Activated CD4-positive, CD25-positive, alpha-beta regulatory T cell treated with anti-CD3 and anti-CD28 coated beads, Interleukin-2, amount 50 U/mL, for 72 hours (primary cell): ENCODE data around the gene PPFIA1.
"Not testable (repeated sequence)": the region's sequence is repeated elsewhere in the genome, so short reads cannot be mapped to it uniquely, and the experiment has no call there.

ENCODE experiments used
- DNase-seq: peaks from one replicate; pipeline ENCODE4 v3.0.0; 2021

Gene PPFIA1

GRCh38 chr11:70360211-70360610 is 89.7 kb downstream of the PPFIA1 start:
- no peak for DNase-seq

- DNase-seq: no peak
Measured at GRCh38 chr11:70364178-70364577, 93.7 kb downstream of the PPFIA1 start.

GRCh38 chr11:70364745-70365543 is 94.5 kb downstream of the PPFIA1 start:
- peak; percentile 64 for DNase-seq

- DNase-seq: no peak
Measured at GRCh38 chr11:70365544-70365927, 95.0 kb downstream of the PPFIA1 start.

- no peak for DNase-seq
Measured at GRCh38 chr11:70367071-70367470, 96.6 kb downstream of the PPFIA1 start.

GRCh38 chr11:70368961-70369360 is 98.5 kb downstream of the PPFIA1 start:
- DNase-seq: no peak

- no peak for DNase-seq
Measured at GRCh38 chr11:70371241-70371640, 100.8 kb downstream of the PPFIA1 start.

GRCh38 chr11:70372076-70372475 is 101.6 kb downstream of the PPFIA1 start:
- DNase-seq: no peak

GRCh38 chr11:70376621-70377020 is 106.1 kb downstream of the PPFIA1 start:
- DNase-seq: no peak

GRCh38 chr11:70377645-70378044 is 107.2 kb downstream of the PPFIA1 start:
- DNase-seq: no peak

GRCh38 chr11:70378506-70379134 is 108.1 kb downstream of the PPFIA1 start:
- DNase-seq: no peak

GRCh38 chr11:70381350-70381749 is 110.9 kb downstream of the PPFIA1 start:
- DNase-seq: no peak

GRCh38 chr11:70381872-70382861 is 111.7 kb downstream of the PPFIA1 start:
- no peak for DNase-seq

GRCh38 chr11:70383664-70384565 is 113.4 kb downstream of the PPFIA1 start:
- DNase-seq: no peak

GRCh38 chr11:70384566-70385152 is 114.2 kb downstream of the PPFIA1 start:
- DNase-seq: no peak

- no peak for DNase-seq
Measured at GRCh38 chr11:70387564-70387963, 117.1 kb downstream of the PPFIA1 start.

- no peak for DNase-seq
Measured at GRCh38 chr11:70389201-70389600, 118.7 kb downstream of the PPFIA1 start.

- not testable (repeated sequence) for DNase-seq
Measured at GRCh38 chr11:70390882-70391281, 120.4 kb downstream of the PPFIA1 start.

- DNase-seq: no peak
Measured at GRCh38 chr11:70394211-70394950, 123.9 kb downstream of the PPFIA1 start.

- no peak for DNase-seq
Measured at GRCh38 chr11:70397336-70397982, 127.0 kb downstream of the PPFIA1 start.
